Lower leg skin (tissue), 4 donors: Measurements from ENCODE around the gene LSM3. TPM values are rescaled to one million over a fixed set of nuclear protein-coding genes. Genes with fewer than 3 reads are reported as not detected.

ENCODE experiments used
- DNase-seq, 2 donors: peaks; one replicate each; pipeline ENCODE4 v3.0.0-alpha.2; 2019; ENCODE audit warnings: low spot score in 2 of 2
- H3K4me3 ChIP-seq: fragments of 200-600 bp; sonication (generic); 2 replicates; pipeline ENCODE4 v1.5.1; 2017; ENCODE audit warnings: mild to moderate bottlenecking, low read depth; ENCODE audit not compliant: poor library complexity, severe bottlenecking
- POLR2A ChIP-seq, 2 donors: fragments of 450-650 bp; IDR thresholded peaks; one replicate each; pipeline ENCODE4 v1.6.1; 2016 to 2017; ENCODE audit warnings: antibody characterized with exemption in 2 of 2, mild to moderate bottlenecking in 1 of 2, moderate library complexity in 1 of 2
- WGBS, 2 donors: methylation state at CpG; one replicate each; pipeline ENCODE4 v1.1.5; 2018; 5-methylcytosine and 5-hydroxymethylcytosine counted together
- intact Hi-C: fragments of 100-400 bp; cut with DNase I; formaldehyde crosslinking; loops from one replicate; pipeline ENCODE4 v1.15.0; 2023; ENCODE audit warnings: low total_unique reads
- total RNA-seq, 4 donors: library from RNA; depleted of rRNA; stranded (reverse); fragments of >200 nt; gene quantifications; one replicate each; pipeline ENCODE4 v1.1.0, GENCODE V29; 2016
- TF ChIP-seq, protein P1 (sequence below), 3 donors: fragments of 450-650 bp; IDR thresholded peaks; one replicate each; pipeline ENCODE4 v1.5.1; 2016; ENCODE audit warnings: antibody characterized with exemption in 3 of 3, mild to moderate bottlenecking in 3 of 3, moderate library complexity in 2 of 3

The LSM3 gene
- total RNA-seq, 4 donors from 2014 or later, result 7.6 to 11.4 (median 8.2) TPM

DNA sequence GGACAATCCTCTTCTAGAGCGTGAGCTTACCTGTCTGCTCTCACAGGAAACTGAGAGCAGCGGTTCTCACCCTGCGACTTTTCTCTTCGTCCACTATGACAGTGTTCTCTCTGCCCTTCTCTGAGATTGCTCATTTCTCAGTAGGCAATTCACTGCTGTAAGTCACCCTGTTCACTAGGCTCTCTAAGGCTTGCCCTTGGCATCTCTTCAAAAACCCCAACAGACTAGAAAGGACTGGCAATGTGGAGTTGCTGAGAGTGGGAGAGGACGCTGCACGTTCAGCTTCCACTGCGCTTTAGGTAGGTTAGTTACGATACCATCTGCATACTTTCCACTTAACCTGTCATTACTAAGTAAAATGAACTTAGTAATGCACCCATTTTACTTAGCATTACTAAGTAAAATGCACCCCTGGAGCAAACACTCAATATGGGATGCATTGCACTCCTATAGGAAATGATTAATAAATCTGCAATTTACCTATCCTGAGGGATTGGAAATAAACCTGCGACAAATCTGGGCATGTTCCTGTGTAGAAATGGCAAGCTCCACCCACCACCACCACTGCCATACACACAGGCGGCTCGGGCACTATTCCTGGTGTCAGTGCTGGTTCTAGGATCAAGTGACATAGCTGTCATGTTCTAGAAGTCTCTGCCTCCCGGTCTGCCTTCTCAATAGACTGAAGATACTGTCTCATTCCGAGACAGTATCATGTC lies 21.6 kb upstream of the LSM3 start:
- no peak for TF ChIP-seq POLR2A (IDR thresholded peaks at IDR 0.05)
- TF ChIP-seq, protein P1, sequence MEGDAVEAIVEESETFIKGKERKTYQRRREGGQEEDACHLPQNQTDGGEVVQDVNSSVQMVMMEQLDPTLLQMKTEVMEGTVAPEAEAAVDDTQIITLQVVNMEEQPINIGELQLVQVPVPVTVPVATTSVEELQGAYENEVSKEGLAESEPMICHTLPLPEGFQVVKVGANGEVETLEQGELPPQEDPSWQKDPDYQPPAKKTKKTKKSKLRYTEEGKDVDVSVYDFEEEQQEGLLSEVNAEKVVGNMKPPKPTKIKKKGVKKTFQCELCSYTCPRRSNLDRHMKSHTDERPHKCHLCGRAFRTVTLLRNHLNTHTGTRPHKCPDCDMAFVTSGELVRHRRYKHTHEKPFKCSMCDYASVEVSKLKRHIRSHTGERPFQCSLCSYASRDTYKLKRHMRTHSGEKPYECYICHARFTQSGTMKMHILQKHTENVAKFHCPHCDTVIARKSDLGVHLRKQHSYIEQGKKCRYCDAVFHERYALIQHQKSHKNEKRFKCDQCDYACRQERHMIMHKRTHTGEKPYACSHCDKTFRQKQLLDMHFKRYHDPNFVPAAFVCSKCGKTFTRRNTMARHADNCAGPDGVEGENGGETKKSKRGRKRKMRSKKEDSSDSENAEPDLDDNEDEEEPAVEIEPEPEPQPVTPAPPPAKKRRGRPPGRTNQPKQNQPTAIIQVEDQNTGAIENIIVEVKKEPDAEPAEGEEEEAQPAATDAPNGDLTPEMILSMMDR (IDR thresholded peaks at IDR 0.05), result no peak
- intact Hi-C loops, result no loop called here

GRCh38 chr3:14157951-14158350 lies 20.7 kb upstream of the LSM3 start:
- no peak overlapping the region for H3K4me3 ChIP-seq
- TF ChIP-seq, protein P1 (IDR thresholded peaks at IDR 0.05), result no peak
- TF ChIP-seq POLR2A (IDR thresholded peaks at IDR 0.05), result no peak
- intact Hi-C loops, result no loop called here
- DNase-seq, result no peak
- 94 to 96% methylated on average over 9 of the region's 9 CpGs for WGBS, 2 donors

More for the DNA sequence above, 21.6 kb upstream of the LSM3 start:
- no peak for DNase-seq
- H3K4me3 ChIP-seq, result no peak overlapping the region
- 63 to 64% methylated on average over 13 of the region's 13 CpGs for WGBS, 2 donors

DNA sequence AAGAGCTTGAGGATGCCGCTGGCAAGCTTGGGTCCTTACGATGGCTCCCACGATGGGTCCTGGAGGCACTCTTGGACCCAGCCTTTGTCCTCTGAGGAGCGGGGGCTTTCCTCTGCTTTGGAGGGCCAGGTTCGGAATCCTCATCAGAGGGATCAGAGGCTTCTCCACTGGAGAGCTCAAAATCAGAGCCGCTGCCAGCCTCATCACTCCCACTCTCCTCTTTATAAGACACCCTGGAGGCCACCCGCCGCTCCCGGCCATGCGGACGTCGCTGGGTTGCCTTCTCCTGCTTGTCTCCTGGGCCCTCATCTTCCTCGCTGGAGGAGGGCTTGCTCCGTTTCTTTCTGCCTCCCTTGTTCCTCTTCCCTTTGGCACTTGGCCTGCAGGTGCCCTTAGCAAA lies 20.2 kb upstream of the LSM3 start:
- H3K4me3 ChIP-seq, result no peak overlapping the region
- no peak for DNase-seq
- intact Hi-C loops, result no loop called here
- TF ChIP-seq, protein P1 (IDR thresholded peaks at IDR 0.05), result no peak
- no peak for TF ChIP-seq POLR2A (IDR thresholded peaks at IDR 0.05)
- 98% methylated on average over 14 of the region's 14 CpGs for WGBS, 2 donors

DNA sequence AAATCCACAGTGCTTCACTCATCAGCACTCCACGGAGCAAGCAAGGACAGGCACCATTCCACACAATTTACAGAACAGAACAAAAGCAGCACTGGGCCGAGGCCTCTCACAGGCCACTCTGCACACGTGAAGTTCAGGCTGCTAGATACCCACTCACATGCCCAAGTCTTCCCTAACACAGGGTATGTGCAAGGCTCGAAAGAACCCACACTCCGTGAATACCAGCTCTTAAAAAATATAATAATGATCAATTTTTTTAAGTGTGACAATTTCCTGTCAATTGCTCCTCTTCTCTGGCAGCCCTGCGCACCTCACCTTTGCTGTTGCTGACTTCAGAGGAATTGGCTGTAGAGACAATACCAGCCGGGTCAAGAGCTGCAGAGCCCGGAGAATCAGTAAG lies 19.2 kb upstream of the LSM3 start:
- H3K4me3 ChIP-seq, result no peak overlapping the region
- TF ChIP-seq POLR2A (IDR thresholded peaks at IDR 0.05), result no peak
- TF ChIP-seq, protein P1 (IDR thresholded peaks at IDR 0.05), result no peak
- no peak for DNase-seq
- WGBS, 2 donors, result 97 to 99% methylated on average over 8 of the region's 8 CpGs
- intact Hi-C loops, result no loop called here

- intact Hi-C loops, result no loop called here
- no peak for TF ChIP-seq POLR2A (IDR thresholded peaks at IDR 0.05)
- TF ChIP-seq, protein P1 (IDR thresholded peaks at IDR 0.05), result no peak
- H3K4me3 ChIP-seq, result no peak overlapping the region
- DNase-seq, result no peak
- 96 to 97% methylated on average over 2 of the region's 2 CpGs for WGBS, 2 donors
Measured at GRCh38 chr3:14161282-14161681, 17.3 kb upstream of the LSM3 start.

DNA sequence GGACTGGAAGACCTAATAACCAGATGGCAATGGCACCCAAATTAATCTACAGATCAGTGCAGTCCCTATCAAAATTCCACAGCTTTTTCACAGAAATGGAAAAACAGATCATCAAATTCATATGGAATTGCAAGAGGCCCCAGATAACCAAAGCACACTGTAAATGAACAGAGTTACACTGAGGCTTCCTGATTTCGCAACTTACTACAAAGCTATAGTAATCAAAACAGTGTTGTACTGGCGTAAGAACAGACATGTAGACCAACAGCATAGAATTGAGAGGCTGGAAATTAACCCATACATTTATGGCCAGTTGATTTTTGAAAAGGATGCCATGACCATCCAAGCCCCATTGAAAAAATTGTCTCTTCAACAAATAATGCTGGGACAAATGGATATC lies 16.4 kb upstream of the LSM3 start:
- intact Hi-C loops, result no loop called here
- DNase-seq, result no peak
- no peak overlapping the region for H3K4me3 ChIP-seq
- no peak for TF ChIP-seq POLR2A (IDR thresholded peaks at IDR 0.05)
- TF ChIP-seq, protein P1 (IDR thresholded peaks at IDR 0.05), result no peak
- 91 to 92% methylated on average over 2 of the region's 2 CpGs for WGBS, 2 donors
